ENCODE data around the gene STH.

Gene STH

GRCh38 chr17:46031440-46031839 lies 32.4 kb downstream of the STH start:
- Histone ChIP-seq H3K4me3 (ENCODE audit: severe bottlenecking) (no peak overlapping the region), H3K27me3 (ENCODE audit: insufficient read depth, poor library complexity, severe bottlenecking) (no peaks in the 10 kb centered on the region), H3K9me3 (ENCODE audit: severe bottlenecking) (no peaks in the 10 kb centered on the region), H3K4me1 (ENCODE audit: insufficient read depth, poor library complexity, severe bottlenecking) (no peaks in the 10 kb centered on the region), H3K36me3 (ENCODE audit: low read depth) (peaks cover 80% of the 10 kb centered on the region), H3K27ac (ENCODE audit: poor library complexity, severe bottlenecking) (no peak overlapping the region)
- no peak for ATAC-seq (ENCODE audit: low read depth)
- no peak for TF ChIP-seq CTCF (IDR thresholded peaks at IDR 0.05; ENCODE audit: poor library complexity, severe bottlenecking)
- peak; percentile 53 for DNase-seq (ENCODE audit: low spot score)

- Histone ChIP-seq H3K27me3 (ENCODE audit: insufficient read depth, poor library complexity, severe bottlenecking) (no peaks in the 10 kb centered on the region), H3K27ac (ENCODE audit: poor library complexity, severe bottlenecking) (no peak overlapping the region), H3K9me3 (ENCODE audit: severe bottlenecking) (no peaks in the 10 kb centered on the region), H3K36me3 (ENCODE audit: low read depth) (peaks cover 85% of the 10 kb centered on the region), H3K4me3 (ENCODE audit: severe bottlenecking) (no peak overlapping the region), H3K4me1 (ENCODE audit: insufficient read depth, poor library complexity, severe bottlenecking) (no peaks in the 10 kb centered on the region)
- ATAC-seq (ENCODE audit: low read depth) (no peak), DNase-seq (ENCODE audit: low spot score) (no peak)
- no peak for TF ChIP-seq CTCF (IDR thresholded peaks at IDR 0.05; ENCODE audit: poor library complexity, severe bottlenecking)
Measured at GRCh38 chr17:46031920-46032319, 32.9 kb downstream of the STH start.

- Histone ChIP-seq H3K36me3 (ENCODE audit: low read depth) (peaks cover 91% of the 10 kb centered on the region), H3K27ac (ENCODE audit: poor library complexity, severe bottlenecking) (no peak overlapping the region), H3K27me3 (ENCODE audit: insufficient read depth, poor library complexity, severe bottlenecking) (no peaks in the 10 kb centered on the region), H3K9me3 (ENCODE audit: severe bottlenecking) (no peaks in the 10 kb centered on the region), H3K4me1 (ENCODE audit: insufficient read depth, poor library complexity, severe bottlenecking) (no peaks in the 10 kb centered on the region), H3K4me3 (ENCODE audit: severe bottlenecking) (no peak overlapping the region)
- DNase-seq (ENCODE audit: low spot score) (no peak), ATAC-seq (ENCODE audit: low read depth) (no peak)
- no peak for TF ChIP-seq CTCF (IDR thresholded peaks at IDR 0.05; ENCODE audit: poor library complexity, severe bottlenecking)
Measured at GRCh38 chr17:46032909-46033308, 33.9 kb downstream of the STH start.

GRCh38 chr17:46033392-46033791 lies 34.3 kb downstream of the STH start:
- no peak for DNase-seq (ENCODE audit: low spot score)
- H3K4me3 ChIP-seq (ENCODE audit: severe bottlenecking), result no peak overlapping the region
- H3K27ac ChIP-seq (ENCODE audit: poor library complexity, severe bottlenecking), result no peak overlapping the region
- no peaks in the 10 kb centered on the region for H3K4me1 ChIP-seq (ENCODE audit: insufficient read depth, poor library complexity, severe bottlenecking)
- TF ChIP-seq CTCF (IDR thresholded peaks at IDR 0.05; ENCODE audit: poor library complexity, severe bottlenecking), result no peak
- H3K36me3 ChIP-seq (ENCODE audit: low read depth), result peaks cover 92% of the 10 kb centered on the region
- no peaks in the 10 kb centered on the region for H3K27me3 ChIP-seq (ENCODE audit: insufficient read depth, poor library complexity, severe bottlenecking)
- ATAC-seq (ENCODE audit: low read depth), result no peak
- H3K9me3 ChIP-seq (ENCODE audit: severe bottlenecking), result no peaks in the 10 kb centered on the region

- H3K27ac ChIP-seq (ENCODE audit: poor library complexity, severe bottlenecking), result no peak overlapping the region
- no peak for ATAC-seq (ENCODE audit: low read depth)
- TF ChIP-seq CTCF (IDR thresholded peaks at IDR 0.05; ENCODE audit: poor library complexity, severe bottlenecking), result no peak
- H3K4me3 ChIP-seq (ENCODE audit: severe bottlenecking), result no peak overlapping the region
- no peaks in the 10 kb centered on the region for H3K27me3 ChIP-seq (ENCODE audit: insufficient read depth, poor library complexity, severe bottlenecking)
- peaks cover 99% of the 10 kb centered on the region for H3K36me3 ChIP-seq (ENCODE audit: low read depth)
- DNase-seq (ENCODE audit: low spot score), result no peak
- no peaks in the 10 kb centered on the region for H3K4me1 ChIP-seq (ENCODE audit: insufficient read depth, poor library complexity, severe bottlenecking)
- no peaks in the 10 kb centered on the region for H3K9me3 ChIP-seq (ENCODE audit: severe bottlenecking)
Measured at GRCh38 chr17:46035112-46035818, 36.2 kb downstream of the STH start.

Data from RWPE2 (cell line).